Urinary bladder (tissue), 4 donors: ENCODE results near the gene VILL. TPM values are rescaled to one million over a fixed set of nuclear protein-coding genes. Genes with fewer than 3 reads are reported as not detected.
"Not testable (repeated sequence)": the region's sequence is repeated elsewhere in the genome, so short reads cannot be mapped to it uniquely, and the experiment has no call there.

Source experiments
- DNase-seq: peaks from one replicate; pipeline ENCODE4 v3.0.0-alpha.2; 2015; ENCODE audit errors: extremely low spot score
- H3K27ac ChIP-seq: one replicate; pipeline ENCODE4 v1.5.1; 2013; ENCODE audit warnings: low read depth, mild to moderate bottlenecking, moderate library complexity
- H3K36me3 ChIP-seq: one replicate; pipeline ENCODE4 v1.6.1; 2013; ENCODE audit warnings: mild to moderate bottlenecking, moderate library complexity; ENCODE audit not compliant: insufficient read depth
- H3K4me1 ChIP-seq: one replicate; pipeline ENCODE4 v1.6.1; 2013; ENCODE audit warnings: mild to moderate bottlenecking, moderate library complexity; ENCODE audit not compliant: insufficient read depth
- H3K4me3 ChIP-seq: one replicate; pipeline ENCODE4 v1.5.1; 2013; ENCODE audit warnings: low read depth, low read length
- WGBS: extraction: QIAGEN DNeasy Blood & Tissue Kit; methylation state at CpG from one replicate; pipeline ENCODE4 v1.1.7; 2013; 5-methylcytosine and 5-hydroxymethylcytosine counted together
- polyA plus RNA-seq: library from polyadenylated mRNA; stranded (reverse); fragments of 200-250 nt; gene quantifications from one replicate; pipeline ENCODE4 v1.2.3, GENCODE V29; 2013
- total RNA-seq: library from RNA; depleted of rRNA; stranded (reverse); fragments of >200 nt; gene quantifications from one replicate; pipeline ENCODE4 v1.2.3, GENCODE V29; 2014
- donor health status: healthy with polysubstance abuse.
- donor health status: healthy.

Gene VILL
- total and polyA plus RNA-seq, 2 donors, result 16.0 to 17.5 TPM

DNA sequence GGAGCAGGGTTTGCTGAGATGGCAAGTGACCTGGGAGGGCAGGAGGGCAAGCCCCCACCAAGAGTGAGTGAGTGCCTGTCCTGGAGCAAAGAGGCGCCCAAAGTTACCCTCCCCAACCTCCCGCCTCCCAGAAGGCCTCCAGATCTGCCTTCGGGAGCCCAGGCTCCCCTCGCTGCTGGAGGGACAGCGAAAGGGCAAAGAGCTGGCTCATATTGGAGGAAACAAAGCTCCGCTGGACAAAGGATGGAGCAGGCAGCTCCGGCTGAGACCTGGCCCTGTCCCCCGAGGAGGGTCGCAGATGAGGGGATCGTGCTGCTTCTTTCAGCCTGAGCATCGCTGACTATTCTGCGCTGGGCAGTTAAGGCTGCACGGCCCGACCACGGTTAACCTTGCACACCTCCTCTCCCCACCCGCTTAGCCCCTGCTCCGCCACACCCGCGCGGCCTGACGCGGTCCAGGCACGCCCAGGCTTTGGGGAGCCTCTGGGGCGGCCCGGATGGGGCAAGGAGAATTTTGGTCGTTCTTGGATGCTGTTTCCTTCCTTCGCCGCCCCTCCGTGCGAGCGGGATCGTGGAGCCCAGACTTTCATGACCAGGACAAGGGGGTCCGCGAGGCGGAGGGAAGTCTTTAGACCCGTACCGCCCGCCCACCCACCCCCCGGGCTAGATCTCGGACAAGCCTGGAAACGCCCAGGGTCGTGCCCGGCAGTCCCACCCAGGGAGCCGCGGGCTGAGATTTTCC lies 38.2 kb downstream of the VILL start:
- Histone ChIP-seq H3K4me3 (peak overlapping the region; percentile 74), H3K4me1 (no peaks in the 10 kb centered on the region), H3K36me3 (no peaks in the 10 kb centered on the region), H3K27ac (peak overlapping the region; percentile 80)
- 15% methylated on average over 45 of the region's 45 CpGs for WGBS
- no peak for DNase-seq

DNA sequence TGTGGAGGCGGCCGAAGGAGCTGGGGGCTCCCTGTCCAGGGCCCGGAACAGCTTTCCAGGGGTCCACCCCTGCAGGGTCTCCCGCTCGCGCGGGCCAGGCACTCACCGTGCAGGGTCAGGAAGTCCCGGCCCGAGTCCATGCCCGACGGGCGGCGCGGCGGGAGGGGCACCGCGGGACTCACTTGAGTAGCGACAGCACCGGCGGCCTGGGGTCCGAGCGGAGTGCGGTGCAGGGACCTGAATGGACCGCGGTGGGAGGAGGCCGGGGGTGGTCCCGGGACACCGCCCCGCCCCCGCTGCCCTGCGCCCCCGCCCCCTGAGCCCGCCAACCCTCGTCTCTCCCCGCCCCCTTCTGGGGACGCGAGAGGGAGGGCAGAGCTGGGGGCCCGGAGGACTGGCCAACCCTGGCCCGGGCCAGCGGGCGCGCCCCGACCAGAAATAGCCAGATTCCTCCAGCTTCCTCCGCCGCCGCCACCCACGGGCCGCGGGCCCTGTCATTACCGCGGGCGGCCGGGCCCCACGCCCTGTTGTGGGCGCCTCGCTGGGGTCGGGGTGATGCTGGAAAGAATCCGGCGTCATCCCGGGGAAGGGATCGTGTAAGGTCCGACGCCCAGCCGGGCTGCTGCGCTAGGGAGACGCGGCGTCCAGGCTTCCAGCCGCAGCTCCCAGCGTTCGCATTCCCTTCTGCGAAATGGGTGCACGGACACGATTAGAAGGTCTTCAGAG lies 39.0 kb downstream of the VILL start, which contains the start of gene PLCD1:
PLCD1 (minus strand) TSS at position 243 of the 726 bp plus-strand sequence; CDS start at position 140, 103 bp downstream.
- no peak for DNase-seq
- no peaks in the 10 kb centered on the region for H3K36me3 ChIP-seq
- H3K4me3 ChIP-seq, result peak within 1 kb of the TSS; percentile 74
- no peaks in the 10 kb centered on the region for H3K4me1 ChIP-seq
- WGBS, result under 1% methylated on average over 75 of the region's 75 CpGs
- peak within 1 kb of the TSS; percentile 89 for H3K27ac ChIP-seq

DNA sequence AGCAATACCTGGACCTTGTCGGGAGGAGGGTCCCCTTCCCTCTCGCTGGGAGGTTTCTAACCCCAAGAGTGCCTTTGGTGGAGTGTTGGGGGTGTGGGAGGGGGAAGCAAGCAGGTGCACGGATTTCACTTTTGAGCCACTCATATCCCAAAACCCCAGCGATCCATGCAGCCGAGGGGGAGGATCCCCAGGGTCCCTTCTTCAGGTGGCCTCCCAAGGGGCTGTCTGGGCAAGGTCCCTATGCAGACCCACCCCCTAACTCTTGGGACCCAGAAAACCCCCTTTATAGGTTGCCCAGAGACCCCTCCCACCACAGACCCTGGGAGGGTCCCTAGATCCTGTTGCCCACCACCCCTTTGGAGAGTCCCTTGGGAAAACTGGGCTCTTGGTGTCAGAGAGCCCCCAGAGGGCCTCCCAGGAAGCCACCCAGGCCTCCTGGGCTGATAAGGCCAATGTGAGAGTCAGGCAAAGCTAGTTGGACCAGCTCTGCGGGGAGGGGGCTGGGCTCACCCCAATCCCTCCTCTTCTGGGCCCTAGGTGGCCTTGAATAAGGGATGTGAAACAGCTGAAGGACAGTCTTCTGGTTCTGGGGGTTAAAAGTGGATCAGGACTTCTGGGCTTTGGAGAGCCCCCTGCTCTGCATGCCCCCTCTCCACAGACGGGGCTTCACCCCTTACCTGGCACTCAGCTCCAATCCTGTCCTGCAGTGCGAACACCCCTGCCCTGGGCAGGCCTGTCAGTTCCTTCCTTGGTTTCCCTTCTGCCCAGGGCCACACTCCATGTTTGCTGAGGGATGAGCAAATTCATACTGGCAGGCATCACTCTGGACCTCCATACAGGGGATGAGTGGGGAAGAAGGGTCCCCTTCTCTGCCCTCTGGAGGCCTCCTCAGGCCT lies 39.8 kb downstream of the VILL start:
- peak overlapping the region; percentile 89 for H3K27ac ChIP-seq
- peak overlapping the region; percentile 74 for H3K4me3 ChIP-seq
- DNase-seq, result no peak
- H3K36me3 ChIP-seq, result no peaks in the 10 kb centered on the region
- 37% methylated on average over 8 of the region's 8 CpGs for WGBS
- no peaks in the 10 kb centered on the region for H3K4me1 ChIP-seq

DNA sequence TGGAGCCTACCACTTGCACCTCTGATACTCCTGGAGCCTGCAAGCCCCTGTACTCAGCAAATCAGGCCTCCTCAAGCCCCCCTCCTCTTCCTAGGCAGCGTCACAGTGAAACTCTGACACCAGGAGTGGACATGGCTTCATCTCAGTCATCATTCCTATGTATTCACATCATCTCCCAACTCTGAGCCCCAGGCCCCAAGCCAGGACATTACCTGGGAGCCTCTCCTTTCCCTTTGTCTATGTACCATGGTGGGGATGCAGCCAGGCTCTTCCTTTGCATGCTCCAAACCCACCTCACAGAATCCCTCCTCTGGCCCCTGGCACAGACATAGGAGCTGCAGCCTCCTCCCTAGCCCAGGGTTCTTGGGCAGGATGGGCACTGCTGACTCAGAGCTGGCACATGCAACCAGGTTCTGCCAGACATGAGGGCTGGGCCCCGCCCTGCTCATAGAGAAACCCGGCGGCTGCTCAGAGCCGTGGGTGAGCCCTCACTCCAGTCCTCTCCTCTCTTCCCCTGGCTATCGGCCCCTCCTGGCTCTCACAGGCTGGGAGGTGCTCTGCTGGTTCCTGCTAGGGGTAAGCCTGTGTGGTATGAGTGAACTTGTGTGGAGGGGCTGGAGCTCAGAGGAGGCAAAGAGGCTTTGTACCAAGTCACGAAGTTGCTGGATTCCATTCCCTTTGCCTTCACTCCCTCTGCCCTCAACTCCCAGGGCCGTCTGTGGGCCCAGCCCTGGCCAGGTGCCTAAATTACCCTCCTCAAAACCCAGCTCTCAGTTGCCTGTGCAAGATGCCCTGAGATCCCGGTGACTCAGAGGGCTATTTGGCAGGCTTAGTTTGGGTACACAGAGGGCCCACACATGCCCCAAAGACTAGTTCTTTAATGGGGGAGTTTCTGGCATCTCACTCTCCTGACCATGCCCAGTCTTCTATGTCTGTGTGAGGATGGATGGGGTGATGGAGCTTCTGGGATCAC lies 40.7 kb downstream of the VILL start:
- WGBS, result 57% methylated on average over 9 of the region's 9 CpGs
- Histone ChIP-seq H3K4me3 (no peak overlapping the region), H3K27ac (peak overlapping the region; percentile 51), H3K4me1 (no peaks in the 10 kb centered on the region), H3K36me3 (no peaks in the 10 kb centered on the region)
- no peak for DNase-seq

DNA sequence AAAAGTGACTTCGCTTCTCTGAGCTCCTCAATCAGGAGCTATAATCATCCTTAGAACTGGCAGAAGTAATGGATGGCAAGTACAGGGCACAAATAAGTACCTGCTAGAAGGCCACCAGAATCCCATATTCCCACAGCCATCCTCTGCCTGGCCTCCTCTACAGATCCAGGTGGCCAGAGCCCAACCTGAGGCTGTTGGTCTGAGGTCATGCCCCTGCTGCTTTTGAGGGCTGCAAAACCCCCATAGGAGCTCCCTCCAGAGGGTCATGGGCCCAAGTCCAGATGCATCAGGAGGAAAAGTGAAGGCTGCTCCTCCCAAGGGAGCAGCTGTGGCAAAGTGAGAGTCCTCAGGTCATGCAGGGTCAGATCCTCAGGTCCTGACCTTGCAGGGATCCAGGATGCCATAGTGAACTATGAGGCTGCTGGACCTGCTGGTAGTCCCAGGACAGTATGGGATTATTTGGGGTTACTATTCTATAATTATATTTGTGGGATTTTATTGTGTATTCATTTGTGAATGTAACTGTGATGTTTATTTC lies 41.8 kb downstream of the VILL start:
- no peaks in the 10 kb centered on the region for H3K4me1 ChIP-seq
- DNase-seq, result no peak
- H3K4me3 ChIP-seq, result no peak overlapping the region
- 98% methylated on average over 1 of the region's 1 CpG for WGBS
- no peak overlapping the region for H3K27ac ChIP-seq
- H3K36me3 ChIP-seq, result no peaks in the 10 kb centered on the region

DNA sequence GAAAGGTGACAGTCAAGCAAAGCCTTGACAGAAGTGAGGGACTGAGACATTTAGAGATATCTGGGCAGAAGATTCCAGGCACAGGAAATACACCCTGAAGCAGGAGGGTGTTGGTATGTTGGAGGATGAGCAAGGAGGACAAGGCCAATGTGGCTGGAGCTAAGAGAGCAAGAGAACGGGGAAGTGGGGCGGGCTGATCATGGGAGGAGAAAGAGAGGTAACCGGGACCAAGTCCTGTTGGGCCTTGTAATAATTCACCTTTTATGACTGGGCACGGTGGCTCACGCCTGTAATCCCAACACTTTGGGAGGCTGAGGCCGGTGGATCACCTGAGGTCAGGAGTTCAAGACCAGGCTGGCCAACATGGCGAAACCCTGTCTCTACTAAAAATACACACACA lies 43.0 kb downstream of the VILL start:
- DNase-seq, H3K27ac ChIP-seq, H3K36me3 ChIP-seq, H3K4me1 ChIP-seq, H3K4me3 ChIP-seq: not testable (repeated sequence)
- WGBS, result 87% methylated on average over 7 of the region's 7 CpGs

DNA sequence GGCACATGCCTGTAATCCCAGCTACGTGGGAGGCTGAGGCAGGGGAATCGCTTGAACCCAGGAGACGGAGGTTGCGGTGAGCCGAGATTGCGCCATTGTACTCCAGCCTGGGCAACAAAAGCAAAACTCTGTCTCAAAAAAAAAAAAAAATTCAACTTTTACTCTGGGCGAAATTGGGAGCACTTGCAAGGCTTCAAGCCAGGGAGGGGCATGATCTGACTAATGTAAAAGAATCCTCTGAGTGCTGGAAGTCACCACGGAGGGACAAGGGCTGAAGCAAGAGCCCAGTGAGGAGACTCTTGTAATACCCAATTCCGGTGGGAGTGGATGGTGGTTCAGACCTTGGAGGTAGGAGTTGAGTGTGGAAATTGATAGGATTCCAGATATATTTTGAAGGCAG lies 43.7 kb downstream of the VILL start:
- DNase-seq, H3K4me1 ChIP-seq, H3K4me3 ChIP-seq, H3K27ac ChIP-seq, H3K36me3 ChIP-seq: not testable (repeated sequence)
- 91% methylated on average over 9 of the region's 9 CpGs for WGBS

DNA sequence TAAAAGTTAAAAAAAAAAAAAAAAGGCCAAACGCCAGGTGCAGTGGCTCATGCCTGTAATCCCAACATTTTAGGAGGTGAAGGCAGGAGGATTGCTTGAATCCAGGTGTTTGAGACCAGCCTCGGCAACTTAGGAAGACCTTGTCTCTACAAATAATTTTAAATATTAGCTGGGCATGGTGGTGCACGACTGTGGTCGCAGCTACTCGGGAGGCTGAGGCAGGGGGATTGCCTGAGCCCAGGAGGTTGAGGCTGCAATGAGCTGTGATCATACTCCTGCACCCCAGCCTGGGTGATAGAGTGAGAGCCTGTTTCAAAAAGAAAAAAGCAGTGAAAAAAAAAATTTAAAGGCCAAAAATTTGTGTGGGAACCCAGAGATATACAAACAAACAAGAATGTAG lies 45.7 kb downstream of the VILL start:
- no peak for DNase-seq
- Histone ChIP-seq H3K27ac (no peak overlapping the region), H3K36me3 (no peaks in the 10 kb centered on the region), H3K4me1 (no peaks in the 10 kb centered on the region), H3K4me3 (no peak overlapping the region)
- WGBS, result 82% methylated on average over 5 of the region's 5 CpGs

DNA sequence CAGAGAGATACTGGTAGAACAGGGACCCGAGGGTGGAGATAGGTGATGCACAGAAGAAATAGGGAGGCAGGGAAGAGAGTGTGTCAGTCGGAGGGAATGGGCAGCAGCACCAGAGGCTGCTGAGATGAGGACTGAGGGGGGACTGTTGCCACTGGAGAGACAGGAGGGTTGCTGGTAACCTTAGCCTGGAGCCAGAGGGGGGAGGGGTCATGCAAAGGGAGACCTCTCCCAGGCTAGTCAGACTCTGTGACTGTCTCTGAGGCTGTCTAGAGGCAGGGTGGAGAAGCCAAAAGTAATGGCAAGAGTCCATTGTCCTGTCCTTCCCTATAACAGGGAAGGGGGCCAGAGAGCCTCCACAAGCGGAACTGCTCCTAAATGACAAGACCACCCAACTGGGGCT lies 46.3 kb downstream of the VILL start:
- Histone ChIP-seq H3K36me3 (no peaks in the 10 kb centered on the region), H3K4me3 (no peak overlapping the region), H3K4me1 (no peaks in the 10 kb centered on the region), H3K27ac (no peak overlapping the region)
- DNase-seq, result no peak
- 77% methylated on average over 3 of the region's 3 CpGs for WGBS

DNA sequence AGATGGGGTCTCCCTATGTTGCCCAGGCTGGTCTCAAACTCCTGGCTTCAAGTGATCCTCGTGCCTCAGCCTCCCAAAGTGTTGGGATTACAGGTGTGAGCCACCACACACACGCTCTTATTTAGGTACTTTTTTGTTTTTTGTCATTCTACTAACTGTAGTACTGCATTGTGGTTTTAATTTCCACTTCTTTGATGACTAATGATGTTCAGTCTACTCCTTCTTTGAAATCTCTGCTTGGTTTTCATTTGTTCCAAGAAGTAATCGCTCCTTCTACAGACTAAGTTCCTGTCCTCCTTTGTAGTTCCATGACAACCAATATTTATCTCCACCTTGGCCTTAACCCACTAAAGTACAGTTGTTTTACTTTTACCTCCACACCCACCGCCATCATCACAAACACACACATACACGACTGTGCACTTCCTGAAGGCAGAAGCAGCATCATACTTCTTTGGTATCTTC lies 47.9 kb downstream of the VILL start:
- Histone ChIP-seq H3K36me3 (no peaks in the 10 kb centered on the region), H3K4me3 (no peak overlapping the region), H3K27ac (no peak overlapping the region), H3K4me1 (no peaks in the 10 kb centered on the region)
- no peak for DNase-seq
- WGBS, result 91% methylated on average over 5 of the region's 5 CpGs

DNA sequence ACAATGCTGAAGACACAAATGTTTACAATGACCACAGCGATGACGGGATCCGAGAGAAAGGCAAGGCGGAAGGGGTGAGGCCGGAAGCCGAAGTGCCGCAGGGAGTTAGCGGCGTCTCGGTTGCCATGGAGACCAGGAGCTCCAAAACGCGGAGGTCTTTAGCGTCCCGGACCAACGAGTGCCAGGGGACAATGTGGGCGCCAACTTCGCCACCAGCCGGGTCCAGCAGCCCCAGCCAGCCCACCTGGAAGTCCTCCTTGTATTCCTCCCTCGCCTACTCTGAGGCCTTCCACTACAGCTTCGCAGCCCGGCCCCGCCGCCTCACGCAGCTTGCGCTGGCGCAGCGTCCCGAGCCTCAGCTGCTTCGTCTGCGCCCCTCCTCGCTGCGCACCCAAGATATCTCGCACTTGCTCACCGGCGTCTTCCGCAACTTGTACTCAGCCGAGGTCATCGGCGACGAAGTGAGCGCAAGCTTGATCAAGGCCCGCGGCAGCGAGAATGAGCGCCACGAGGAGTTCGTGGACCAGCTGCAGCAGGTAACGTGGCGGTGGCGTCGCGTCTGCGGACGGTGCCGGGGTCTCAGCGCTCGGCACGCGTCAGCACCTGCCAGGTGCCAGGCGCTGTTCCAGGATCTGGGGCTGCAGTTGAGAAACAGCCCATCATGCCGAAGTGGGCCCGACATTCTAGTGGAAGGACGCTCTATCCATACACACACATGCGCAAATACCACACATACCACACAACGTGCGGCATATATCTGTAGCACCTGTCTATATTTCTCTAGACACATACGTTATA lies 48.7 kb downstream of the VILL start, which contains the start of gene DLEC1:
DLEC1 (plus strand) TSS at position 108 of the 798 bp plus-strand sequence; CDS start at position 126, 18 bp downstream.
- Histone ChIP-seq H3K4me3 (peak within 1 kb of the TSS; percentile 37), H3K4me1 (no peaks in the 10 kb centered on the region), H3K36me3 (no peaks in the 10 kb centered on the region), H3K27ac (no peak within 1 kb of the TSS)
- WGBS, result 3% methylated on average over 67 of the region's 67 CpGs
- peak; percentile 64 for DNase-seq

DNA sequence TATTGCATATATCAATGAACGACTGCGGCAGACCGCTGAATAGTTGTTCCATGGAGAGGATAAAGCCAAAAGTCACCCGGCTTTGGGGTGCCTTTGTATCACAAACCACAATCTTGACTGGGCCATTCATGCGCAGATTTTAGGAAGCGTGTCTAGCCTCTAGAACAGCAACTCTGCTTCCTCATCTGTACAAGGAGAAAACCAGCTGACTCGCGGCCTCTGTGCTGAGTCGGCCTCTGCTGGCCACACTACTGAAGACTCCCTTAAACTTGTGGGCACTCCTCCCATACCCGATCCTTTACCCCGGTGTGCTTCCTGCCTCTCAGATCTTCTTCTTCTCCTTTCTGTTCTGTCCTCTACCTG lies 49.3 kb downstream of the VILL start:
- H3K4me3 ChIP-seq, result peak overlapping the region; percentile 37
- no peaks in the 10 kb centered on the region for H3K4me1 ChIP-seq
- DNase-seq, result no peak
- no peak overlapping the region for H3K27ac ChIP-seq
- H3K36me3 ChIP-seq, result no peaks in the 10 kb centered on the region
- WGBS, result 21% methylated on average over 11 of the region's 11 CpGs
